ENCODE results near the gene CD4.
"Not testable (repeated sequence)": the region's sequence is repeated elsewhere in the genome, so short reads cannot be mapped to it uniquely, and the experiment has no call there.

The CD4 gene

DNA sequence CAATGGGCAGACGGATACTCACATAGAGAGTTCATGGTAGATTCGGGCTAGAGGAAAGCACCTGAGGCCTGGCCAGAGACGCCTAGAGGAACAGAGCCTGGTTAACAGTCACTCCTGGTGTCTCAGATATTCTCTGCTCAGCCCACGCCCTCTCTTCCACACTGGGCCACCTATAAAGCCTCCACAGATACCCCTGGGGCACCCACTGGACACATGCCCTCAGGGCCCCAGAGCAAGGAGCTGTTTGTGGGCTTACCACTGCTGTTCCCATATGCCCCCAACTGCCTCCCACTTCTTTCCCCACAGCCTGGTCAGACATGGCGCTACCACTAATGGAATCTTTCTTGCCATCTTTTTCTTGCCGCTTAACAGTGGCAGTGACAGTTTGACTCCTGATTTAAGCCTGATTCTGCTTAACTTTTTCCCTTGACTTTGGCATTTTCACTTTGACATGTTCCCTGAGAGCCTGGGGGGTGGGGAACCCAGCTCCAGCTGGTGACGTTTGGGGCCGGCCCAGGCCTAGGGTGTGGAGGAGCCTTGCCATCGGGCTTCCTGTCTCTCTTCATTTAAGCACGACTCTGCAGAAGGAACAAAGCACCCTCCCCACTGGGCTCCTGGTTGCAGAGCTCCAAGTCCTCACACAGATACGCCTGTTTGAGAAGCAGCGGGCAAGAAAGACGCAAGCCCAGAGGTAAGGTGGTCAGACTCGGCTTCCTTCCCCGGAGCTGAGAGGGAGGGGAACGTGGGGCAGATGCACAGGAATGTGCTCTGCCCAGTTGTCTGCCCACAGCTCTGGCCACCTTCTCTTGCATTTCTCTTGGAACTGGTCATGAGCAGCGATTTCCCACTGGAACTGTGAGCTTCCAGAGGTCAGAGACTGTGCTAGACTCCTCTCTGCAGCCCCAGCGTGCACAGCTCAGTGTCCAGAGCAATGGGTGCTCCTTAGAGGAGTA, at the start of gene CD4:
CD4 (plus strand) TSS at position 557 of the 953 bp plus-strand sequence. CDS start 10,611 bp downstream, outside the sequence.
- DNase-seq (ENCODE audit: low read depth): peak; percentile 82

DNA sequence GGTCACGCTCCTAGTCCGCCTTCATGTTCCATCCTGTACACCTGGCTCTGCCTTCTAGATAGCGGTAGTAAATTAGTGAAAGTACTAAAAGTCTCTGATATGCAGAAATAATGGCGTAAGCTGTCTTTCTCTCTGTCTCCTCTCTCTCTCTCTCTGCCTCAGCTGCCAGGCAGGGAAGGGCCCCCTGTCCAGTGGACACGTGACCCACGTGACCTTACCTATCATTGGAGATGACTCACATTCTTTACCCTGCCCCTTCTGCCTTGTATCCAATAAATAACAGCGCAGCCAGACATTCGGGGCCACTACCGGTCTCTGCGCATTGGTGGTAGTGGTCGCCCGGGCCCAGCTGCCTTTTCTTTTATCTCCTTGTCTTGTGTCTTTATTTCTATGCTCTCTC, 47.2 kb upstream of the CD4 start:
- not testable (repeated sequence) for DNase-seq (ENCODE audit: low read depth)

GRCh38 chr12:6742834-6743233, 46.5 kb upstream of the CD4 start:
- no peak for DNase-seq (ENCODE audit: low read depth)

DNA sequence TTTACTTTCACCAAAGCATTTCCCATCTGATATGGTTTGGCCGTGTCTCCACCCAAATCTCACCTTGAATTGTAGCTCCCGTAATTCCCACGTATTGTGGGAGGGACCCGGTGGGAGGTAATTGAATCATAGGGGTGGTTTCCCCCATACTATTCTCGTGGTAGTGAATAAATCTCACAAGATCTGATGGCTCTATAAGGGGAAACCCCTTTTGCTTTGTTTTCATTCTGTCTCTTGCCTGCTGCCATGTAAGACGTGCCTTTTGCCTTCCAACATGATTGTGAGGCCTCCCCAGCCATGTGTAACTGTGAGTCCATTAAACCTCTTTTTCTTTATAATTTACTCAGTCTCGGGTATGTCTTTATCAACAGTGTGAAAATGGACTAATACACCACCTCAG, 46.0 kb upstream of the CD4 start:
- not testable (repeated sequence) for DNase-seq (ENCODE audit: low read depth)

DNA sequence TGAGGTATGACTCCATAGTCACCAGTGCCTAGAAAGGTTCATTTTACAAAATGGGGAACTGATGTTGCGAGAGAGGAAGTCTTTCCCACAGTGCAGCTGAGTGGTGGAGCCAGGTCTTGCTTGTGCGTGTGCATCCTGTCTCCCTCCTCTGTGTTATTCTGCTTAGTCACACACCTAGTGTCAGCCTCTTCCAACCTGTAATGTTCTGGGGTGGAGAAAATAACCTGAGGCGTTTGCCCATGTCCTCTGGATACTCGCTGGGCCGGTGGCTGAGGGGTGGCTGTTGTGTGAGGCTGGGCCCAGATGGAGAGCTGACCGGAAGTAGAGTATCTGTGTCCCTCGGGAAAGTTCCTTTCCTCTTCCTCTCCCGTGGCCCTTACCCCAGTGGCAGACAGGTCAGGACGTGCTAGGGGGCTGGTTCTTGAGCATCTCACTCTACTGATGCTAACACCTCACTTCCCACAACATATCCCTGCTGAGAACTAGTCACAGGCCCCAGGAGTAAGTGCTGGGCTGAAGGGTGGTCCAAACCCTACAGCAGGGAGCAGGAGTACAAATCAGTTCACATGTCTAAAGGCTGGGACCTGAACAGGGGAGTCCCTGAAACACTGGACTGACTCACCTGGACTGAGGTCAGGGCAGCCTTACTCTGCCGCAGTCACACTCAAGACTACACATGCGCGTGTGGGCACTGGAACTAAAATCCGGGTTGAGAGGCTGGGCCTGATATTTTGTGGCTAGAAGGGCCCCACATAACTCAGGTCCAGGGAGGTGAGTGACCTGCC, 43.4 kb upstream of the CD4 start:
- no peak for DNase-seq (ENCODE audit: low read depth)

DNA sequence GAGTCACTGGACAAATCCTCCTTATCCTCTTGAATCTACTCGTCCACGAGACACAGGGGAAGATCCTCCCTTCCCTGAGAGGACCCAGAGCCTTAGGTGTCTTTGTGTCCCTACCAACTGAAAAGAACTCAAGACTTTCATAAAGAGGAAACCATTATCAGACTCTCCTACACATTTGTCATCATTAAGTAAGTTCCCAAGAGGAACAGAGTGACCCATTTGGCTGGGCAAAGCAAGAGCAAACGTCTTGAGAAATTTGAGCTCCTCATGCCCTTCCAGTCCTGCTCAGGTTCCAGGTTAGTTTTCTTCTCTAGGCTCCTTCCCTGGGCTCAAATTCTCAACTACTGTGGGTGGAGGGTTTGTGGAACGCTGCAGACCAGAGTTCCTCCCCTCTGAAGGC, 42.1 kb upstream of the CD4 start:
- DNase-seq (ENCODE audit: low read depth): no peak

GRCh38 chr12:6748761-6749160, 40.6 kb upstream of the CD4 start:
- no peak for DNase-seq (ENCODE audit: low read depth)

DNA sequence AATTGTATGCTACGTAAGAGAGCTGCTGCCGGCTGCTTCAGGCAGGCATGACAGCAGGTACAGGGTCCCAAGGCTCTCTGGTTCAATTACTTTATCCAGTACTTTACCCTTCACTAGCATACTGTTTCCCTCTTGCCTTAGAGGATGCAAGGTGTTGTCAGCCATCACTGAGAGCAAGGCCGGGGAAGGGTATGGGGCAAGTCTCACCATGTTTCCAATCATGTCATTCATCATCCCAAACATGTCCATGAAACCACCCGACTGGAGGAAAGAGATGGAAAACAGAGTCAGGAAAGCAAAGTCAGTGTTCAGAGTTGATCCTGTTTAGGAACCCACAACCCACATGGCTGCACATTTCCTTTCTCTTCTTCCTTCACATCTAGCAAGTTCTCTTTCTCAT, 38.8 kb upstream of the CD4 start:
- DNase-seq (ENCODE audit: low read depth): no peak

GRCh38 chr12:6751767-6752166, 37.6 kb upstream of the CD4 start:
- no peak for DNase-seq (ENCODE audit: low read depth)

- no peak for DNase-seq (ENCODE audit: low read depth)
Observed at GRCh38 chr12:6752167-6752920, 37.0 kb upstream of the CD4 start.

GRCh38 chr12:6752921-6753771, 36.2 kb upstream of the CD4 start, which contains the start of gene MLF2:
MLF2 (minus strand) TSS chr12:6753141; CDS start chr12:6752334, 807 bp downstream.
- peak; percentile 95 for DNase-seq (ENCODE audit: low read depth)

GRCh38 chr12:6753772-6754356, 35.5 kb upstream of the CD4 start:
- no peak for DNase-seq (ENCODE audit: low read depth)

- DNase-seq (ENCODE audit: low read depth): no peak
Observed at GRCh38 chr12:6754411-6754810, 34.9 kb upstream of the CD4 start.

GRCh38 chr12:6757028-6757690, 32.2 kb upstream of the CD4 start:
- no peak for DNase-seq (ENCODE audit: low read depth)

DNA sequence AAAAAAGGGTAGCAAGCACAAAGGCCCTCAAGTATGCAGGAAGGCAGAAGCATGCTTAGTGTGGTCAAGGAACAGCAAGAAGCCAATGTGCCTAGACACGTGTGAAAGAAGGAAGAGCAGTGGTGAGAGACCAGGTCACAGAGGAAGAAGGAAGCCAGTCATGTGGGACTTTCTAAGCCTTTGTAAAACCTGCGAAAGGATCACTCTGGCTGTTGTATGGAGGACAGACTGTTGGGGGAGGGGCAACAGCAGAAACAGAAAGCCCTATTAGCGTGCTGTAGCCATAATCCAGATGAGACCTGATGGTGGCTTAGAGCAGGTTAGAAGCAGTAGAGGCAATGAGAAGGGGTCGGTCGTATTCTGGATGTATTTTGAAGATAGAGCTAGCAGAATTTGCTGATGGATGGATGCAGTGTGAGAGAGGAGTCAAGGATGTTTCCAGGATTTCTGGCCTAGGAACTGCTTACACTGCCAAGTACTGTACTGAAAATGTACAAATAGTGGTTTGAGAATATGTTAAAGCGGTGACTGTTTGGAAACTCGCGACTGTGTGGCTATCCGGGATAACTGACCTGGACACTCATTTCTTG, 30.7 kb upstream of the CD4 start:
- DNase-seq (ENCODE audit: low read depth): no peak

DNA sequence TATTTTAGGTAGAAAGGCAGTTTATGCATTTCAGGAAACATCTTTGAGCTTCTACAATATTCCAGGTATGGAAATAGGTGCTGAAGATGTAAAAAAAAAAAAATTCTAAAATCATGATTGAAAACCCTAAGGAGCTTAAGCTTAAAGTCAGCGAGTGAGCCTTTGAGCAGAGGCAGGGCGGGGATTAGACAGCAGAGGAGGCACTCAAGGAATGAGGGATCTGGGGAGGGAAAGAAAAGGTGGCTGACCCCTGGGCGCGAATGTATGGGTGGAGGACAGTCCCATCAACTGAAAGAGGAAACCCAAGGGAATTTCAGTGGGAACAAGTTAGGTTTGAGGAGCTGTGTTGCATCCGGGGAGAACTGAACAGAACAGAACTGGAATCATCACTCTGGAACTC, 29.6 kb upstream of the CD4 start:
- DNase-seq (ENCODE audit: low read depth): no peak

DNA sequence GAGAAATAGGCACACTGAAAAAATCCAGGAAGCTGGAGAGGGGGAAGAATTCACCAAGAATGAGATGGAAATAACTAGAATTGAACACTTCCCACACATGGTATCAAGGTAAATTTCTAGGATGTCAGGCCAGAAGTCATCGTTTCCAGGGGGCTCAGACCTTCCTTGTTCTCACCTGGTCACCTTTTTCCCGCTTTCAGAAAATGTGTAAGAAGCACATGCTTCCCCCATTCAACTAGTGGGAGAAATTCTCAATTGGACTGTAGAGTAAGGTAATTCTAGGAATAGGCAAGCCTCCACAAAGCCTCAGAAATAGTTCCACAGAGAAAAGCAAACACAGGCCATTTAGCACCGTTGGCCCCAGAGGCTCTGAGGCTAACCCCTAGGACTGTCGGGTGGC, 25.9 kb upstream of the CD4 start:
- no peak for DNase-seq (ENCODE audit: low read depth)

DNA sequence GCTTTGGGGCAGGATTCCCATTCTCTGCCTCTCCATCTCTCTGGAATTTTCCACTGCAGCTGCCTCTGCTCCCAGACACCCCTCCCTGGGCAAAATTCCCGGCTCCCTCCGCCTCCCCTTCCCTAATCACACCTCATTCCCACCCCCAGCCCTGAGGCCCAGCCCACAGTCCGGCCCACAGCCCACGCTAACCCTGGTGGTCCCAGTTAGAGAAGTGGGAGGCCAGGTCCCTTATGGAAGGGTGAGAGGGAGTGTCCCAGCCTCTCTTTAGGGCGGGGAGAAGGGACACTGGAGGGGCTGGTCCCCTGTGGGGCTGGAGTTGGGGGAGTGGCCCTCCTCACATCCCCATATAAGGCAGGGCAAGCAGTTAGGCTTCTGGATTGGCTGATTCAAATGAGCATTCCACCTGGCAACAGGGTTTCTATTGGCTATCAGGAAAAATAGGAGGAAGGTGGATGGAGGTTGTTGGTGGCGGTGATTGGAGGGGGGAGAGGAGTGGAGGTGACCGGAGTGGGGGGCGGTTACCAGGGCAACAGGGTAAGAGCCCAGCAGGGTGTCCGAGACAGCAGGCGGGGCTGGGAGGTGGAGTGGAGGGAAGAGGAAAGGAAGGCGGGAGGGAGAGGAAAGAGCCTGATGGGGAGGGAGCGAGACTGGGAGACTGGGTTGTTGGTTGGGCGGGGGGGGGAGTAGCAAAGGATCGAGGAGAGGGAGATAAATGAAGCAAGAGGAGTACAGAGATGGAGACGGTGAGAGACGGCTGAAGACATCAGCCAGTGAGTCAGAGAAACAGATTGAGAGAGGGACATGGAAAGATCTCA, 25.1 kb upstream of the CD4 start:
- peak; percentile 85 for DNase-seq (ENCODE audit: low read depth)

- no peak for DNase-seq (ENCODE audit: low read depth)
Observed at GRCh38 chr12:6765048-6765633, 24.2 kb upstream of the CD4 start.
